HCT116 (cell line): Measurements from ENCODE around the gene DNAAF1. TPM values are rescaled to one million over a fixed set of nuclear protein-coding genes. Genes with fewer than 3 reads are reported as not detected.

Experiments
- ATAC-seq: fragments of 200-7000 bp; cut with Tn5 transposase; 2 replicates; pipeline ENCODE4 v1.9.1; 2020; ENCODE audit warnings: mild to moderate bottlenecking, moderate library complexity
- BruUV-seq: library from RNA; stranded (reverse); fragments of 400-500 nt; replicated peaks from 2 replicates; lab custom pipeline; 2021; lab: Mats Ljungman, UMichigan
- CTCF ChIA-PET: fragments of 300-600 bp; sonication (Branson Sonifier 250); formaldehyde crosslinking; loops from one replicate; lab custom pipeline; 2021; ENCODE audit warnings: antibody characterized with exemption; lab: Charles Lee
- POLR2A ChIA-PET: fragments of 300-600, 350-600 bp; sonication (Branson Sonifier 250); formaldehyde crosslinking; loops from one replicate; lab custom pipeline; 2021; ENCODE audit warnings: antibody characterized with exemption; lab: Charles Lee
- RAD21 ChIA-PET, 2 experiments: fragments of 300-600 bp; sonication (Branson Sonifier 250); formaldehyde crosslinking; loops; one replicate each; lab custom pipeline; 2023; ENCODE audit warnings: low total read pairs in 2 of 2; ENCODE audit not compliant: uncharacterized antibody in 2 of 2, unreplicated experiment in 2 of 2, low non-redundant PET in 1 of 2; lab: Charles Lee
- DNase-seq: peaks from one replicate; pipeline ENCODE4 v3.0.0-alpha.2; 2010; ENCODE audit warnings: low read depth, low spot score
- H2AFZ ChIP-seq: fragments of 200-600 bp; shearing (Covaris generic), sonication (generic); 2 replicates; pipeline ENCODE4 v1.6.1; 2017; ENCODE audit warnings: low read depth, mixed run types, mixed read lengths, antibody characterized with exemption, low read length; ENCODE audit not compliant: poor library complexity, severe bottlenecking
- H3K27ac ChIP-seq: 2 replicates; pipeline ENCODE4 v1.5.1; 2012; ENCODE audit warnings: low read depth, low read length
- H3K27me3 ChIP-seq: fragments of 200-600 bp; sonication (generic); 2 replicates; pipeline ENCODE4 v1.6.1; 2016; ENCODE audit warnings: mixed run types, low read length, mixed read lengths; ENCODE audit not compliant: insufficient read depth
- H3K36me3 ChIP-seq, 2 experiments: fragments of 200-500 bp in 1 of 2; fragments of 200-600 bp in 1 of 2; sonication (Bioruptor generic) in 1 of 2; sonication (generic) in 1 of 2; 2 replicates each; pipeline versions ENCODE4 v1.5.1 to v1.6.1; 2014 to 2016; ENCODE audit warnings: low read length in 2 of 2, inconsistent platforms in 1 of 2, mixed read lengths in 1 of 2, mixed run types in 1 of 2; ENCODE audit not compliant: insufficient read depth in 2 of 2, control insufficient read depth in 1 of 2
- H3K4me1 ChIP-seq, 2 experiments: fragments of 200-600 bp in 1 of 2; sonication (generic) in 1 of 2; 2 replicates each; pipeline versions ENCODE4 v1.5.1 to v1.6.1; 2012 to 2017; ENCODE audit warnings: low read length in 2 of 2, inconsistent platforms in 1 of 2, mild to moderate bottlenecking in 1 of 2, mixed read lengths in 1 of 2, mixed run types in 1 of 2, moderate library complexity in 1 of 2; ENCODE audit not compliant: insufficient read depth in 2 of 2, control insufficient read depth in 1 of 2
- H3K4me2 ChIP-seq: fragments of 200-600 bp; sonication (generic); 2 replicates; pipeline ENCODE4 v1.6.1; 2017; ENCODE audit warnings: mixed run types, low read length, mixed read lengths
- H3K4me3 ChIP-seq, 2 experiments: fragments of 200-600 bp in 1 of 2; sonication (generic) in 1 of 2; replicated peaks in 1 of 2; 2 replicates each; pipeline ENCODE4 v1.5.1; 2011 to 2016; ENCODE audit warnings: low read length in 2 of 2, control low read depth in 1 of 2, low read depth in 1 of 2, mild to moderate bottlenecking in 1 of 2, mixed read lengths in 1 of 2, mixed run types in 1 of 2
- H3K79me2 ChIP-seq: fragments of 200-600 bp; sonication (generic); 2 replicates; pipeline ENCODE4 v1.6.1; 2017; ENCODE audit warnings: mild to moderate bottlenecking, mixed run types, low read length, moderate library complexity, mixed read lengths; ENCODE audit not compliant: insufficient read depth
- H3K9ac ChIP-seq: fragments of 200-600 bp; sonication (generic); 2 replicates; pipeline ENCODE4 v1.6.1; 2016; ENCODE audit warnings: low read length, mixed read lengths
- H3K9me2 ChIP-seq: fragments of 200-600 bp; sonication (generic), shearing (Covaris generic); 2 replicates; pipeline ENCODE4 v1.6.1; 2017; ENCODE audit warnings: mixed run types, mild to moderate bottlenecking, moderate library complexity; ENCODE audit not compliant: insufficient read depth
- H3K9me3 ChIP-seq, 2 experiments: fragments of 200-500 bp in 1 of 2; fragments of 200-600 bp in 1 of 2; sonication (Bioruptor generic) in 1 of 2; sonication (generic) in 1 of 2; 2 replicates each; pipeline ENCODE4 v1.6.1; 2014 to 2017; ENCODE audit warnings: low read length in 2 of 2, mixed read lengths in 2 of 2, inconsistent platforms in 1 of 2, low read depth in 1 of 2, mild to moderate bottlenecking in 1 of 2, mixed run types in 1 of 2, moderate library complexity in 1 of 2; ENCODE audit not compliant: control insufficient read depth in 1 of 2, insufficient read depth in 1 of 2
- H4K20me1 ChIP-seq: fragments of 200-600 bp; sonication (generic), shearing (Covaris generic); 2 replicates; pipeline ENCODE4 v1.6.1; 2017; ENCODE audit warnings: mixed run types, mild to moderate bottlenecking, moderate library complexity; ENCODE audit not compliant: insufficient read depth
- CBX3 ChIP-seq: IDR thresholded peaks from 2 replicates; pipeline ENCODE4 v1.6.1; 2012; ENCODE audit warnings: low read depth
- CEBPB ChIP-seq: IDR thresholded peaks from 2 replicates; pipeline ENCODE4 v1.6.1; 2012; ENCODE audit warnings: low read depth
- CTCF ChIP-seq, 3 experiments: fragments of 200-600 bp in 1 of 3; sonication (generic) in 1 of 3; IDR thresholded peaks in 2 of 3; conservative IDR thresholded peaks in 1 of 3; 2 replicates each; pipeline ENCODE4 v1.5.1; 2012 to 2017; ENCODE audit warnings: low read depth in 2 of 3, low read length in 2 of 3, antibody characterized with exemption in 1 of 3, borderline replicate concordance in 1 of 3, control low read depth in 1 of 3, mild to moderate bottlenecking in 1 of 3, mixed read lengths in 1 of 3, mixed run types in 1 of 3, moderate library complexity in 1 of 3; ENCODE audit not compliant: insufficient read depth in 1 of 3
- ELF1 ChIP-seq: IDR thresholded peaks from 2 replicates; pipeline ENCODE4 v1.6.1; 2012; ENCODE audit warnings: low read depth, borderline replicate concordance
- POLR2AphosphoS5 ChIP-seq: IDR thresholded peaks from 2 replicates; pipeline ENCODE4 v1.6.1; 2011; ENCODE audit warnings: mild to moderate bottlenecking, low read depth, low read length, moderate library complexity
- ZBTB33 ChIP-seq: IDR thresholded peaks from 2 replicates; pipeline ENCODE4 v1.6.1; 2011; ENCODE audit warnings: mild to moderate bottlenecking, low read length, moderate library complexity; ENCODE audit not compliant: insufficient replicate concordance; ENCODE audit errors: extremely low read depth
- intact Hi-C: fragments of 100-400 bp; cut with micrococcal nuclease; formaldehyde crosslinking; loops from 2 replicates; pipeline ENCODE4 v1.10.0; 2022
- total RNA-seq: library from RNA; stranded (reverse); gene quantifications from one replicate; pipeline ENCODE4 v1.2.1, GENCODE V29; 2021; ENCODE audit not compliant: unreplicated experiment

DNAAF1 gene
- total RNA-seq, 1 experiment from 2014 or later = 0.30 TPM

DNA sequence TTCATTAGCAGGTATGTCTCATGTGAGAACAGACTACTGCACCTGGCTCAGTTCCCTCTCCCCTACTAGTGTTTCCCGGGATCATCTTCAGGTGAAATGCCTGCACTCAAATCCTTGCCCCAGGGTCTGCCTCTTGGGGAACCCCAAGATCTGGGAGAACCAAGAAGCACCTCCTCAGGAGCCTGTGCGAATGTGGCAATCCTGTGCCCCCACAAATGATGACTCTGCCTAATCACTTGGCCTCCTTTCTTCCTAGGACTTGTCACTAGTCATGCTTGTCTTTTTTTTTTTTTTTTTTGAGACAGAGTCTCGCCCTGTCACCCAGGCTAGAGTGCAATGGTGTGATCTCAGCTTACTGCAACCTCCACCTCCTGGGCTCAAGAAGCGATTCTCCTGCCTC is 67.5 kb downstream of the DNAAF1 start:
- POLR2A ChIA-PET = no interaction called here
- CTCF ChIA-PET = no interaction called here
- H3K9me3 ChIP-seq = no peaks in the 10 kb centered on the region
- no peaks in the 10 kb centered on the region for H3K79me2 ChIP-seq
- H4K20me1 ChIP-seq = no peaks in the 10 kb centered on the region
- TF ChIP-seq CEBPB (no peak), ELF1 (no peak), POLR2AphosphoS5 (no peak), ZBTB33 (no peak), CBX3 (no peak), CTCF (IDR thresholded peaks at IDR 0.05 in 2 of 3, conservative IDR thresholded peaks at IDR 0.05 in 1 of 3; ENCODE audit: borderline replicate concordance in 1 of 3, insufficient read depth in 1 of 3, low read depth in 2 of 3, low read length in 2 of 3) (no peak)
- no peak overlapping the region for H3K4me3 ChIP-seq
- no peaks in the 10 kb centered on the region for H3K27me3 ChIP-seq
- no peak for ATAC-seq
- no peaks in the 10 kb centered on the region for H3K36me3 ChIP-seq
- RAD21 ChIA-PET = no interaction called here
- H3K9me2 ChIP-seq = no peaks in the 10 kb centered on the region
- intact Hi-C loops = no loop called here
- DNase-seq = no peak
- H3K27ac ChIP-seq = no peak overlapping the region
- H3K4me2 ChIP-seq = no peak overlapping the region
- H3K9ac ChIP-seq = no peak overlapping the region
- BruUV-seq = no TSS peak
- H2AFZ ChIP-seq = no peak overlapping the region
- H3K4me1 ChIP-seq = no peaks in the 10 kb centered on the region
